Stimulated activated CD8-positive, alpha-beta memory T cell treated with anti-CD3 and anti-CD28 coated beads, Interleukin-7, amount 100 ng/mL, for 4 hours (primary cell): ENCODE data around the gene FRMD8.

Experiments used
- DNase-seq, 2 donors: peaks; one replicate each; pipeline ENCODE4 v3.0.0-alpha.2; 2020; ENCODE audit warnings: low read depth in 2 of 2

Gene FRMD8

DNA sequence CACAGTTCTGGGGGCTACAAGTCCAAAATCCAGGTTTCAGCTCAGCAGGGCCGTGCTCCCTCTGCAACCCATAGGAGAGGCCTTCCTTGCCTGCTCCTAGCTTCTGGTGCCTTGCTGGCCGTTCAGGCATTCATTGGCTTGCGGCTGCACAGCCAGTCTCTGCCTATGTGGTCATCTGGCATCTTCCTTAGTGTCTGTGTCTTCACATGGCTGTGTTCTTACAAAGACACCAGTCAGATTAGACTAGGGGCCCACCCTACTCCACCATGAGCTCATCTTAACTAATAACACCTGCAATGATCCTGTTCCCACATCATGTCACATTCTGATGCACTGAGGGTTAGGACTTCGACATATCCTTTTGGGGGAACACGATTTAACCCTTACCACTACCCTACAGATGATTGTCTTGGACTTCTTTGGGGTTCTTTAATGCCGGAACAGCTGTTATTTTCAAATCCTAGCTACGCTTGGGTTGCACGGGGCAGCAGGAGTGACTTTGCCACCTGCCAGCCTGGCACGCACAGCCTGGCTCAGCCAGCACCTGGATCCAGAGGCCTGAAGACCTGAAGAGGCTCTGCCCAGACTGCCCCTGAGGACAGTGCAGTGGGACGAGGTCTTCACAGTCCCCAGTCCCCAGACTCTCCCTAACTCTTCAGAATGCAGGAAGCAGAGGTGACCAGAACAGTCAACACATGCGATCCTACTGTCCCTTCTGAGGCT is 28.5 kb downstream of the FRMD8 start:
- DNase-seq: no peak

- no peak for DNase-seq
Observed at GRCh38 chr11:65415499-65416340, 29.3 kb downstream of the FRMD8 start.

DNA sequence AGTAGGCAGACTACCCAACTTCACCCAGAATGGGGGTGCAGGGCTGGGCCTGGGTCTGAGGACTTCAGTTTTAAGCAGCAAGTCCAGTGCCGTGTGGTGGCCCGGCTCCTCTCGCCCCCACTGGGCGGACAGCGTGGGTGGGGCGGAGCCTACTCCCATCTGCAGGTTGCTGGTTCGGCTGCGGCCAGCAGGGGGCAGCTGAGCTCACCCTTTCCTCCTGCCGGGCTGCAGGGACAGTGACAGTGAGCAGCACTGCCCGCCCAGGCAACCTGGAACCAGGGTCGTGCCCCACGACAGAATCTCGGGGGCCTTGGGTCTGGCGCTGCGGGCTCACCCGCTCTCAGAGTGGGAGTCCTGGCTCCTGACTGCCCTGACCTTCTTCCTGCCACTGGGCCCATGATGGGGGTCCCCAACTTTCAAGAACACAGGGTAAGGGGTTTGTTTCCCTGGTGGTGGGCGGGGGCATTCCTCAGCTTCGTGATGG is 29.9 kb downstream of the FRMD8 start:
- DNase-seq: peak; percentile 84 to 85

DNA sequence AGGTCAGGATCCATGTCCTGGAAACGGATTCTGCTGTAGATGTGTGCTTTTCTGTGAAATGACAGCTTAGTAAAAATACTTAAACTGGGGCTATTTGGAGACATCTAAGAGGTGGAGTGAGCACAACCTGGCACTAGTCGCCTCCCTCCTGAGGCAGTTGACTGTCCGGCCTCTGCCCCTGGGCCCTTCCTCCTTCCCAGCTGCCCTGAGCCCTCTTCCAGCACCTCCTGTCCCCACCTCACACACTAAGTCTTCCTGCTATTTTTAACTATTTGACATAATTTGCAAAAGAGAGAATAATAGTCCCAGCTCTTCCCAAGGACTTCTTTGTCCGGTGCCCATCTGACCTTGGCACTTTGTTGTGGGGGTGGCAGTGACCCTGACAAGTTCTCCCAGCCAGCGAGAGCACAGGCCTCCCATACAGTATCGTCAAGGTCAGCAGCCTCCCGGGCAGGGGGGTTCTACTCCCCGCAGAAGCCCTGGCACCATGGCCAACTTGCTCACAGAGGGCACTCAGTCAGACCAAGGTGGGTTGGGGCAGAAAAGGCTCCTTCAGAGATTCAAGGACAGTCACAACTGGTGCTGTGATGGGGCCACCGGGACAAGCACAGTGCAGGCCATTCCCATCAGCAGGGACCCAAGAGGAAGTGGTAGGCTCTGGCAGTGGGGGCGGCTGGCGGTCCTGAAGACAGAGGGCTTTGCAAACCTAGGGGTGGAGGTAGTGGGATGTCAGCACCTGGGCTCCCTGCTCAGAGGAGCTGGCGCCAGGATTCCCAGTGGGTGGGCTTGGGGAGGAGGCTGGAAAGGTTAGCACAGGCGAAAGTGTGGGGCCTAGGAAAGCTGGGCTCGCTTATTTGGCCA is 30.6 kb downstream of the FRMD8 start:
- no peak for DNase-seq

DNA sequence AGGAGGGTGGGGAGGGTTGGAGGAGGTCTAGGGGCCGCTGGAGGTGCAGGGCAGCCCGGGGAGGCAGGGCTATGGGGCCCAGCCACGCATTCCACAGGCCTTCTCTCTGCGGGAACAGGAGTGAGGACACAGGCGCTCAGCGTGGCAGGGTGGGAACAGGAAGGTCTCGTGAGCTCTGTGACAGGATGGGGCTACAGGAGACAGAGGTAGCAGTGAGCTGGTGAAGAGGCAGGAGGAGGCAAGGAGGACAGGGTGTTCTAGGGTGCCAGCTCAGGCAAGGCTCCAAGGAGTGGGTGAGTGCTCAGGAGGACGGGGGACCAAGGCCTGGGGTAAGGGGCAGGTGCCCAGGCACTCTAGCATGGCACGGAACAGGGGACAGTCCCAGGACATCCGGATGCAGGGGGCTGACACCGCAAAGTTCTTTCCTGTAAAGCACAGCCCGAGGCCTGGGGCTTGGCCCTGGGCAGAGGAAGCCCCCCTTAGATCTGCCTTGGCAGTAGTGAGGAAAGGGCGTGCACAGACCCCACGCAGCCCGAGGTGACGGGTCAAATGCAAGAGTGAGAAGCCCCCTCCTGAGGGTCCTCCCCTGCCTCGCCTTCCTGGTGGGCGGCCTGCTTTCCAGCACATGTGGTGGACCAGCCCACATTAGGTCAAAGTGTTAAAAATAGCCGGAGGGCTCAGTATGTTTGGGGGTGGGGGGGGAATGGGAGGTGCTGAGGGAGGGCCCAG is 31.4 kb downstream of the FRMD8 start:
- DNase-seq: no peak

DNA sequence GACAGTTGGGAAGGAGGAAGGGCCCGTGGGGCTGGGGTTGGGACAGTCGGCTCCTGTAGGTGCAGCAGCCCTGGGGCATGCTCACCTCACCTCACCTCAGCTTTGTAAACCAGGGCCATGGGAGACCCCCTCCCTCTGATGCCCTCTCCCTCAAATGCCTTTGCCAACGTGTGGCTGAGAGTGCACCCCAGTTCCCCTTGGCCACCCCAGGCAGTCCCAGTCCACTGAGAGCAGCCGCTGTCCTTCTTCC is 31.9 kb downstream of the FRMD8 start:
- no peak for DNase-seq

DNA sequence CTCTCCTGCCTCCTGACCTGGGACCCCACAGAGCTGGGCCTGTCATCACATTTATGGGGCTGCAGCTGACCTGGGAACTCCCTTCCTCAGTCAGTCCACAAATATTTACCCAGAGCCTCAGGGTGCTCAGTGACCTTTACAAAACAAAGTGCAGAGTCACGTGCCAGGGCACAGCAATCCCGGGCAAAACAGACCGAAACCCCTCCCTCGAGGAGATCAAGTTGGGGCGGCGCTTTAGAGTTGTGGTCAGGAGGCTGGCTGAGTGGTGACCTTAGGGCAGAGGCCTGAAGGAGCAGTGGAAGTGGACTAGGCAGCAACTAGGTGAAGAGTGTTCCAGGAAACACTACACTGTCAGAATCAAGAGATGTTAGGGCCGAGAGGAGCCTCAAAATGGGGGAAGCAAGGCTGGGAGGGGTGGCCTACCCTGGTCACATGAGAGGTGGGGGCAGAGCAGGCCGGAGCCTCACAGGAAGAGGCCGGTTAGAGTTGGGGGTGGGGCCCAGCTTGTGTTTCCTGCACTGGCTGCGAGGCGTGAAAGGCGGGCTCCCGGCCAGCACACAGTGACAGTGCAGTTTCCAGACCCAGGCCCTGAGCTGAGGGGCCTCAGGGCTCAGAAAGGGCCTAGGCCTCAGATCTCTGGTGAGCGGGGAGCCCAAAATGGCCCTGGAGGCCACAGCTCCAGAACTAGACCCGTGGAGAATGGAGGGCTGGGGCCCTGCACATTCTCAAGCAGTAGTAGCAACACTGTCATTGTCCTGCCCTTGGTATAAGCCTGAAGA is 32.4 kb downstream of the FRMD8 start:
- peak; percentile 59 to 81 for DNase-seq

- no peak for DNase-seq
Observed at GRCh38 chr11:65419460-65419771, 33.0 kb downstream of the FRMD8 start.

DNA sequence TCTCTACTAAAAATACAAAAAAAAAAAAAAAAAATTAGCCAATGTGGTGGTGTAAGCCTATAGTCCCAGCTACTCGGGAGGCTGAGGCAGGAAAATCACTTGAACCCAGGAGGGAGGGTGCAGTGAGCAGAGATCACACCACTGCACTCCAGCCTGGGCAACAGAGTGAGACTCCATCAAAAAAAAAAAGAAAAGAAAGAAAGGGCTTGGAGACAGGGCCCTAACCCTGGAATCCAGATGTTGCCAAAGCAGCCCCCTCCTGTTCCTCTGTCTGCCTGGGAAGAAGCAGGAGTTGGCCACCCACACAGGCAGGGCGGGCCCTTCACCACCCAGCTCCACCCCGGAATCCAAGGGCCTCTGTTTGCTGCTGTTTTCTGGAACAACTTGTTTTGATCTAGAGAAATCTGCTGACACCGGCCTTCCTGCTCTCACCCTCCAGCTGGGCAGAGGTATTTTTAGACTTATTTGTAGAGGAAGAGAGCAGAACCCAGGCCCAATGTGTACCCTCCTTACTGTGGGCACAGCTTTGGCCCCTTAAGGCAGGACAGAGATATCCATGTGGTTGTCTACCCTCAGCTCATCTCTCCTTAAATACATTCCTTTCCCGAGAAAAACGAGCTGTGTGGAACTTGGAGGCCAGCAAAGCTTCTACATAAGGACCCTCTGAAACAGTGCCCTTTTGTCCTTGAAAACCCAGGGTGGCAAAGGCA is 33.5 kb downstream of the FRMD8 start:
- peak in 1 of 2 donors; percentile 50 for DNase-seq

DNA sequence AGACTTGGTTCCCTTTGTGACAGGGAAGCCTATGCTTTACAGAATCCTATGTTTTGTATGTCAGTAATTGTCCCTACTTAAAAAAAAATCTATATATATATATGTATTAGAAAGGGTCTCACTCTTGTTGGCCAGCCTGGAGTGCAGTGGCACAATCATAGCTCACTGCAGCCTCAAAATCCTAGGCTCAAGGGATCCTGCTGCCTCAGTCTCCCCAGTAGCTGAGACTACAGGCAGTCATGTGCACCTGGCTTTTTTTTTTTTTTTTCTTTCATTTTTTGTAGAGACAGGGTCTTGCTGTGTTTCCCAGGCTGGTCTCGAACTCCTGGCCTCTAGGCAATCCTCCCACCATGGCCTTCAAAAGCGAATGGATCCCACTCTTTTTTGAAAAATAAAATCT is 34.1 kb downstream of the FRMD8 start:
- no peak for DNase-seq

GRCh38 chr11:65420979-65421793 is 34.7 kb downstream of the FRMD8 start:
- DNase-seq: peak; percentile 84 to 91

GRCh38 chr11:65421794-65422632 is 35.6 kb downstream of the FRMD8 start:
- DNase-seq: peak; percentile 83 to 90

DNA sequence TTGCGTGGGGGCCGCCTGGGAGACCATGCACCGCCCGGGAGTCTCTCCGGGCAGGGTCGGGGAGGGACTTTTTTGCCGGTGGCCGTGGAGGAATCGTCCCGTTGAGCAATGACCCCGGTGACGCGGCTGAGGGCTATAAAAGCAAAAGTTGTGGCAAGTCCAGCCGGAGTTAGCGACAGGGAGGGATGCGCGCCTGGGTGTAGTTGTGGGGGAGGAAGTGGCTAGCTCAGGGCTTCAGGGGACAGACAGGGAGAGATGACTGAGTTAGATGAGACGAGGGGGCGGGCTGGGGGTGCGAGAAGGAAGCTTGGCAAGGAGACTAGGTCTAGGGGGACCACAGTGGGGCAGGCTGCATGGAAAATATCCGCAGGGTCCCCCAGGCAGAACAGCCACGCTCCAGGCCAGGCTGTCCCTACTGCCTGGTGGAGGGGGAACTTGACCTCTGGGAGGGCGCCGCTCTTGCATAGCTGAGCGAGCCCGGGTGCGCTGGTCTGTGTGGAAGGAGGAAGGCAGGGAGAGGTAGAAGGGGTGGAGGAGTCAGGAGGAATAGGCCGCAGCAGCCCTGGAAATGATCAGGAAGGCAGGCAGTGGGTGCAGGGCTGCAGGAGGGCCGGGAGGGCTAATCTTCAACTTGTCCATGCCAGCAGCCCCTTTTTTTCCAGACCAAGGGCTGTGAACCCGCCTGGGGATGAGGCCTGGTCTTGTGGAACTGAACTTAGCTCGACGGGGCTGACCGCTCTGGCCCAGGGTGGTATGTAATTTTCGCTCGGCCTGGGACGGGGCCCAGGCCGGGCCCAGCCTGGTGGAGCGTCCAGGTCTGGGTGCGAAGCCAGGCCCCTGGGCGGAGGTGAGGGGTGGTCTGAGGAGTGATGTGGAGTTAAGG is 36.4 kb downstream of the FRMD8 start, which contains the start of gene NEAT1:
Gene NEAT1, plus strand, starts transcription at position 166 of the 883 bp plus-strand sequence.
- DNase-seq: peak; percentile 82 to 86

DNA sequence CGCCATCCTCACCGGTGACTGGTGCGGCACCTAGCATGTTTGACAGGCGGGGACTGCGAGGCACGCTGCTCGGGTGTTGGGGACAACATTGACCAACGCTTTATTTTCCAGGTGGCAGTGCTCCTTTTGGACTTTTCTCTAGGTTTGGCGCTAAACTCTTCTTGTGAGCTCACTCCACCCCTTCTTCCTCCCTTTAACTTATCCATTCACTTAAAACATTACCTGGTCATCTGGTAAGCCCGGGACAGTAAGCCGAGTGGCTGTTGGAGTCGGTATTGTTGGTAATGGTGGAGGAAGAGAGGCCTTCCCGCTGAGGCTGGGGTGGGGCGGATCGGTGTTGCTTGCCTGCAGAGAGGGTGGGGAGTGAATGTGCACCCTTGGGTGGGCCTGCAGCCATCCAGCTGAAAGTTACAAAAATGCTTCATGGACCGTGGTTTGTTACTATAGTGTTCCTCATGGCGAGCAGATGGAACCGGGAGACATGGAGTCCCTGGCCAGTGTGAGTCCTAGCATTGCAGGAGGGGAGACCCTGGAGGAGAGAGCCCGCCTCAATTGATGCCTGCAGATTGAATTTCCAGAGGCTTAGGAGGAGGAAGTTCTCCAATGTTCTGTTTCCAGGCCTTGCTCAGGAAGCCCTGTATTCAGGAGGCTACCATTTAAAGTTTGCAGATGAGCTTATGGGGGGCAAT is 37.2 kb downstream of the FRMD8 start:
- peak in 1 of 2 donors; percentile 16 for DNase-seq

DNA sequence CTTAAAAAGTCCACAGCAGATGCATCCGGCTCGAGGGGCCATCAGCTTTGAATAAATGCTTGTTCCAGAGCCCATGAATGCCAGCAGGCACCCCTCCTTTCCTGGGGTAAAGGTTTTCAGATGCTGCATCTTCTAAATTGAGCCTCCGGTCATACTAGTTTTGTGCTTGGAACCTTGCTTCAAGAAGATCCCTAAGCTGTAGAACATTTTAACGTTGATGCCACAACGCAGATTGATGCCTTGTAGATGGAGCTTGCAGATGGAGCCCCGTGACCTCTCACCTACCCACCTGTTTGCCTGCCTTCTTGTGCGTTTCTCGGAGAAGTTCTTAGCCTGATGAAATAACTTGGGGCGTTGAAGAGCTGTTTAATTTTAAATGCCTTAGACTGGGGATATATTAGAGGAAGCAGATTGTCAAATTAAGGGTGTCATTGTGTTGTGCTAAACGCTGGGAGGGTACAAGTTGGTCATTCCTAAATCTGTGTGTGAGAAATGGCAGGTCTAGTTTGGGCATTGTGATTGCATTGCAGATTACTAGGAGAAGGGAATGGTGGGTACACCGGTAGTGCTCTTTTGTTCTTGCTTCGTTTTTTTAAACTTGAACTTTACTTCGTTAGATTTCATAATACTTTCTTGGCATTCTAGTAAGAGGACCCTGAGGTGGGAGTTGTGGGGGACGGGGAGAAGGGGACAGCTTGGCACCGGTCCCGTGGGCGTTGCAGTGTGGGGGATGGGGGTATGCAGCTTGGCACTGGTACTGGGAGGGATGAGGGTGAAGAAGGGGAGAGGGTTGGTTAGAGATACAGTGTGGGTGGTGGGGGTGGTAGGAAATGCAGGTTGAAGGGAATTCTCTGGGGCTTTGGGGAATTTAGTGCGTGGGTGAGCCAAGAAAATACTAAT is 38.0 kb downstream of the FRMD8 start:
- DNase-seq: peak; percentile 61 to 66
